MM.1S (cell line): ENCODE data around the gene WFDC1.

Experiments used
- DNase-seq: peaks from one replicate; pipeline ENCODE4 v3.0.0-alpha.2; 2015
- H2AFZ ChIP-seq: fragments of 300-600 bp; sonication (generic); 2 replicates; pipeline ENCODE4 v1.6.0; 2016; ENCODE audit warnings: antibody characterized with exemption, low read length
- H3F3A ChIP-seq: fragments of 300-600 bp; sonication (generic); 2 replicates; pipeline ENCODE4 v1.6.1; 2016; ENCODE audit warnings: mild to moderate bottlenecking, antibody characterized with exemption, low read length, moderate library complexity, mixed read lengths; ENCODE audit not compliant: insufficient read depth
- H3K27ac ChIP-seq: fragments of 300-600 bp; sonication (generic); 2 replicates; pipeline ENCODE4 v1.5.1; 2016; ENCODE audit warnings: mild to moderate bottlenecking, low read length
- H3K27me3 ChIP-seq: fragments of 300-600 bp; sonication (generic); replicated peaks from 2 replicates; pipeline ENCODE4 v1.6.0; 2016; ENCODE audit warnings: low read length; ENCODE audit not compliant: insufficient read depth
- H3K36me3 ChIP-seq: fragments of 300-600 bp; sonication (generic); replicated peaks from 2 replicates; pipeline ENCODE4 v1.6.1; 2016; ENCODE audit warnings: mild to moderate bottlenecking, low read length, mixed read lengths; ENCODE audit not compliant: insufficient read depth
- H3K4me1 ChIP-seq: fragments of 300-600 bp; sonication (generic); 2 replicates; pipeline ENCODE4 v1.6.1; 2016; ENCODE audit warnings: low read length, mixed read lengths
- H3K4me2 ChIP-seq: fragments of 300-600 bp; sonication (generic); 2 replicates; pipeline ENCODE4 v1.6.0; 2016; ENCODE audit warnings: low read depth, low read length
- H3K4me3 ChIP-seq: fragments of 300-600 bp; sonication (generic); 2 replicates; pipeline ENCODE4 v1.5.1; 2016; ENCODE audit warnings: low read length, mixed read lengths
- H3K79me2 ChIP-seq: fragments of 300-600 bp; sonication (generic); 2 replicates; pipeline ENCODE4 v1.6.1; 2016; ENCODE audit warnings: mixed run types, low read length, mixed read lengths
- H3K9ac ChIP-seq: fragments of 300-600 bp; sonication (generic); 2 replicates; pipeline ENCODE4 v1.6.1; 2016; ENCODE audit warnings: low read length, mixed read lengths
- H3K9me2 ChIP-seq: fragments of 300-600 bp; sonication (generic); replicated peaks from 2 replicates; pipeline ENCODE4 v1.6.1; 2016; ENCODE audit warnings: mild to moderate bottlenecking, low read length, mixed read lengths; ENCODE audit not compliant: insufficient read depth
- H3K9me3 ChIP-seq: fragments of 300-600 bp; sonication (generic); replicated peaks from 2 replicates; pipeline ENCODE4 v1.6.1; 2016; ENCODE audit warnings: mild to moderate bottlenecking, low read length, mixed read lengths; ENCODE audit not compliant: insufficient read depth
- H4K20me1 ChIP-seq: fragments of 300-600 bp; sonication (generic); 2 replicates; pipeline ENCODE4 v1.6.1; 2016; ENCODE audit warnings: mild to moderate bottlenecking, low read length, moderate library complexity, mixed read lengths; ENCODE audit not compliant: insufficient read depth
- EZH2 ChIP-seq: fragments of 300-600 bp; sonication (generic); optimal IDR thresholded peaks from 2 replicates; pipeline ENCODE3; 2017; ENCODE audit warnings: low read depth, mild to moderate bottlenecking, antibody characterized with exemption, low read length, mixed read lengths
- EZH2phosphoT487 ChIP-seq: fragments of 300-600 bp; sonication (generic); IDR thresholded peaks from 2 replicates; pipeline ENCODE4 v1.6.1; 2018; ENCODE audit warnings: antibody characterized with exemption, low read length
- TF ChIP-seq, protein P1 (sequence below): fragments of 300-600 bp; sonication (generic); IDR thresholded peaks from 2 replicates; pipeline ENCODE4 v1.5.1; 2016; ENCODE audit warnings: antibody characterized with exemption, low read length, mixed read lengths

Gene WFDC1

GRCh38 chr16:84314814-84315213, 20.1 kb downstream of the WFDC1 start:
- Histone ChIP-seq H3K27ac (no peak overlapping the region), H3F3A (no peaks in the 10 kb centered on the region), H2AFZ (no peak overlapping the region), H3K9ac (no peak overlapping the region), H3K4me2 (no peak overlapping the region), H3K4me1 (no peaks in the 10 kb centered on the region), H3K36me3 (no peaks in the 10 kb centered on the region), H3K9me3 (no peaks in the 10 kb centered on the region), H3K9me2 (no peaks in the 10 kb centered on the region), H3K79me2 (no peaks in the 10 kb centered on the region), H3K27me3 (peaks cover 35% of the 10 kb centered on the region), H4K20me1 (no peaks in the 10 kb centered on the region), H3K4me3 (no peak overlapping the region)
- no peak for DNase-seq
- TF ChIP-seq EZH2phosphoT487 (no peak), EZH2 (no peak)
- TF ChIP-seq, protein P1, sequence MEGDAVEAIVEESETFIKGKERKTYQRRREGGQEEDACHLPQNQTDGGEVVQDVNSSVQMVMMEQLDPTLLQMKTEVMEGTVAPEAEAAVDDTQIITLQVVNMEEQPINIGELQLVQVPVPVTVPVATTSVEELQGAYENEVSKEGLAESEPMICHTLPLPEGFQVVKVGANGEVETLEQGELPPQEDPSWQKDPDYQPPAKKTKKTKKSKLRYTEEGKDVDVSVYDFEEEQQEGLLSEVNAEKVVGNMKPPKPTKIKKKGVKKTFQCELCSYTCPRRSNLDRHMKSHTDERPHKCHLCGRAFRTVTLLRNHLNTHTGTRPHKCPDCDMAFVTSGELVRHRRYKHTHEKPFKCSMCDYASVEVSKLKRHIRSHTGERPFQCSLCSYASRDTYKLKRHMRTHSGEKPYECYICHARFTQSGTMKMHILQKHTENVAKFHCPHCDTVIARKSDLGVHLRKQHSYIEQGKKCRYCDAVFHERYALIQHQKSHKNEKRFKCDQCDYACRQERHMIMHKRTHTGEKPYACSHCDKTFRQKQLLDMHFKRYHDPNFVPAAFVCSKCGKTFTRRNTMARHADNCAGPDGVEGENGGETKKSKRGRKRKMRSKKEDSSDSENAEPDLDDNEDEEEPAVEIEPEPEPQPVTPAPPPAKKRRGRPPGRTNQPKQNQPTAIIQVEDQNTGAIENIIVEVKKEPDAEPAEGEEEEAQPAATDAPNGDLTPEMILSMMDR: no peak

- Histone ChIP-seq H2AFZ (no peak overlapping the region), H3K36me3 (no peaks in the 10 kb centered on the region), H3K4me3 (no peak overlapping the region), H3F3A (no peaks in the 10 kb centered on the region), H3K9me3 (no peaks in the 10 kb centered on the region), H4K20me1 (no peaks in the 10 kb centered on the region), H3K9ac (no peak overlapping the region), H3K27me3 (peaks cover 41% of the 10 kb centered on the region), H3K9me2 (no peaks in the 10 kb centered on the region), H3K4me1 (no peaks in the 10 kb centered on the region), H3K27ac (no peak overlapping the region), H3K79me2 (no peaks in the 10 kb centered on the region), H3K4me2 (no peak overlapping the region)
- DNase-seq: no peak
- no peak for TF ChIP-seq EZH2phosphoT487
- TF ChIP-seq, protein P1: no peak
- TF ChIP-seq EZH2: no peak
These were observed 20.7 kb downstream of the WFDC1 start for GRCh38 chr16:84315422-84315821.

GRCh38 chr16:84318091-84318975, 23.7 kb downstream of the WFDC1 start:
- Histone ChIP-seq H4K20me1 (no peaks in the 10 kb centered on the region), H3K9me3 (no peaks in the 10 kb centered on the region), H2AFZ (no peak overlapping the region), H3K36me3 (no peaks in the 10 kb centered on the region), H3K79me2 (no peaks in the 10 kb centered on the region), H3K9ac (no peak overlapping the region), H3K4me2 (no peak overlapping the region), H3K27me3 (peaks cover 51% of the 10 kb centered on the region; the same call in 1 of the 2 replicates), H3K4me1 (no peaks in the 10 kb centered on the region), H3K27ac (no peak overlapping the region), H3F3A (no peaks in the 10 kb centered on the region), H3K9me2 (no peaks in the 10 kb centered on the region), H3K4me3 (no peak overlapping the region)
- TF ChIP-seq EZH2 (no peak), EZH2phosphoT487 (no peak)
- TF ChIP-seq, protein P1: no peak
- DNase-seq: no peak
